Activated CD4-positive, alpha-beta T cell treated with anti-CD3 and anti-CD28 coated beads for 24 hours (primary cell): ENCODE data around the gene FPR3.
"Not testable (repeated sequence)": the region's sequence is repeated elsewhere in the genome, so short reads cannot be mapped to it uniquely, and the experiment has no call there.

ENCODE experiments used
- DNase-seq, 2 donors: peaks; one replicate each; pipeline ENCODE4 v3.0.0-alpha.2; 2020; ENCODE audit warnings: low read depth in 2 of 2

The FPR3 gene, protein sequence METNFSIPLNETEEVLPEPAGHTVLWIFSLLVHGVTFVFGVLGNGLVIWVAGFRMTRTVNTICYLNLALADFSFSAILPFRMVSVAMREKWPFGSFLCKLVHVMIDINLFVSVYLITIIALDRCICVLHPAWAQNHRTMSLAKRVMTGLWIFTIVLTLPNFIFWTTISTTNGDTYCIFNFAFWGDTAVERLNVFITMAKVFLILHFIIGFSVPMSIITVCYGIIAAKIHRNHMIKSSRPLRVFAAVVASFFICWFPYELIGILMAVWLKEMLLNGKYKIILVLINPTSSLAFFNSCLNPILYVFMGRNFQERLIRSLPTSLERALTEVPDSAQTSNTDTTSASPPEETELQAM

DNA sequence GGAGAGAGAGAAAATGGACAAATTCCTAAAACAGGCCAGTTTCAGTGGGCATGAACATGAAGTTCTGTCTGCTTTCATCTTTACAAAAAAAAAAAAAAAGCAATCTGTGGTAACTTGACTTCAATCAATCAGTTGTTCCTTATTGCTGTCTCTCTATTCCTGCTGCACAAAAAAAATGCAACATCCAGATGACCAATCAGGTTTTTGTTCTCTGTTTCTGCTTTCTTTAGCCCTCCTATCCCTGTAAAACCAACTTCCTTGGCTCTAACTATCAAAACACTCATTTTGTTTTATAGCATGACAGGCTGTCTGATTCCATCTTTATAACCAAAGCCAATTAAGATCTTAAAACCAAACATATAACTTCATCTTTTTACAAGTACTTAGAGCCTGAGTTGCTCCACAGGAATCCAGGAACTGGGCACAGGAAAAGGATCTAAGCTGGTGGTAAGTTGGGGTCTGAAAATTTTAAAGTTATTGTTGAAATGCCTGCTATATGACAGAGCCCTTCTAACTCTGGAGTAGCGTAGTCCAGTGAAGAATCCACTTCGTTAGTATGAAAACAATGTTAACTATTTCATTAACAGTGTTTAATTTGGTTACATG lies at the start of gene FPR3:
Gene FPR3, plus strand, starts transcription at position 273 of the 606 bp plus-strand sequence. CDS start 28,592 bp downstream, outside the sequence.
- no peak for DNase-seq

DNA sequence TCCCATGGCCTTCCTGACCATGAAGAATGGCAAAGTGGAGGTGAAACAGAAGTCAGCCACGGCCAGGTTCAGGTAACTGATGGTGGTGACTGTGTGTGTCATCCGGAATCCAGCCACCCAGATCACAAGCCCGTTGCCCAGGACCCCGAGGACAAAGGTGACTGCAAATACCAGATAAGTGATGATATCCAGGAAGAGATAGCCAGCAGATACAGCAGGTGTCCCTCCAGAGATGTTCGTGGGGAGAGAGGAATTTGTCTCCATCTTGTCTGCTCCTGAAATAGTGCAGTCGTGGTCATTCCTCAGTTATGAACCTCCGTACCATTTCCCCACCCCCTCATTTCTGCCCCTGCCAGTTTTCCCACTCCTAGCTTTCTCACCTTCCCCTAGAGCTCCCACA lies 48.2 kb upstream of the FPR3 start:
- no peak for DNase-seq

DNA sequence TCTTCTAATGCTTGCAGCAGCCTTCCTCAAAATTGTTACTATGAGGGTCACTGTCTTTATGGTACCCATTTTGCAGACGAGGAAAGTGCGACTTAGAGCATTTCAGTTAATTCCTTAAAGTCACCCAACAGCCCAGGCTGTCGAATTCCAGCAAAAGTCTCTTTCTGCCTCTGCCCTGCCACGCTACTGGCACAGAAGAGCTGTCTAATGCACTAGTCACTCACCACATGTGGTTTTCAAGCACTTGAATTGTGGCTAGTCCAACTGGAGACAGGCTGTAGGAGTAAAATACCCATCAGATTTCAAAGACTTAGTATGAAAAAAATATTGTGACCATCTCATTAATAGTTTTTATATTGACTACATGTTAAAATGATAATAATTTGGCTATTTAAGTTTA lies 45.0 kb upstream of the FPR3 start:
- DNase-seq = no peak

DNA sequence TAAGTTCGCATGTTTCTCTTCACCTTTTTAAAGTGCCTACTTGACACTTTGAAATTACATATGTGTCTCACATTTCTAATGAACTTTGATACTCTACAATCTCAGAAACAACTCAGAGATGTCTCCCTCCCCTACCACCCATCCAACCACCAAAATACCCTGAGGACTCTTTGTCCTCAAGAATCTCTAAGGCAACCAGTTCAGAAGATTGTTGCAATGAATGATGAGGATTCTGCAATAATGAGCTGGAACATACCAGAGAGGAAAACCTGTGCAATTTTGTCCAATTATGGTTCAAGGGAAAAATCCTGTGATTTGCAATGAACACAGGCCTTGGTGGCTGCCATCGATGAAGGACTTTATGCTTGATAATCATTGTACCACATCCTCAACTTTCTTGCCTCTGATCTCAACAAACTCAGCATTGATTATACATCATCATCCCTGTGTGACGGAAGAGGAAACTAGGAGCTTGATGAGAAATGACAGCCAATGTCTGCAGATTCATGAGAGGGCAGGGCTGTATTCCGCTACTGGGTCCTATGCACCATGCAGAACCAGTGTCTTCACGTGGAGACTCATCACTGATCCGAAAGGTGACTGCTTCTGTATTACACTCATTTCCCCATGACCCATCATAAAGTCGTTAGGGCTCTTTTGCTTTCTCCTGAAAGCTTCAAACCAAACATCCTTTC lies 44.4 kb upstream of the FPR3 start:
- no peak for DNase-seq

DNA sequence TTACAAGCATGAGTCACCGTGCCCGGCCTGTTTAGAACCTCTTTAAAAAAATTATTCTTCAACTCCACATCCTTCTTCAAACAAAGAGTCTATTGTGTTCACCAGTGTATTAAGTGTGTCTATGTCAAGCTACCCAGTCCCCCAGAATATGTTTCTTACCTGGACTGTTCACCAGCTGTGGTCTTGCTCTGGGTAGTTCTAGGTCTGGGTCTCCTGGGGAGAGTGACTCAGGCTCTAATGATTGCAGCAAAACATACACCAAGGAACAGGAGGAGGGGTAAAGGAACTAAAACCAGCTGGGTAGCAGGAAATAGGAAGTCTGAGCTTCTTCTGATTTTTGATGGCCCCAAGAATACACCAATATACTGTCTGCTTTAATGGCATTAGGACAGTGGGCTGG lies 43.3 kb upstream of the FPR3 start, which contains the start of gene FPR1:
Gene FPR1, minus strand, starts transcription at position 224 of the 400 bp plus-strand sequence. CDS start 4,884 bp downstream, outside the sequence.
- no peak for DNase-seq

DNA sequence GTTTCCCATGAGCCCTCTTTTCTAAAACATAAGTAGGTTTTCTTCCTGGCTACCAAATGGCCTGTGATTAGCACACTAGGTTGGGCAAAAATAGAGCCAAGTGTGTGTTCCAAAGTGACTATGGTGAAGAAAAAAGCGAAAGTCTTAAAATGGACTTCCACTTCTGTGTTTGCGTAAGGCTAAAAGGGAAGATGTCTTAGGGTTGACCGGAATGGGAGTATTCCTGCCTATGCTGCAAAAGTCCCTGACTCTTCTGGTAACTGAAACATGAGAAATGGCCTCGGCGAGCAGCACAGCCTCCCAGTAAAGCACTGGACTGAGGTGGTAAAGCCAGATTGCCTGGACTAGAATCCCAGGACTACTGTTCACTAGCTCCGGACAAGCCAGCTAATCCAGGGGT lies 40.8 kb upstream of the FPR3 start:
- DNase-seq = no peak

DNA sequence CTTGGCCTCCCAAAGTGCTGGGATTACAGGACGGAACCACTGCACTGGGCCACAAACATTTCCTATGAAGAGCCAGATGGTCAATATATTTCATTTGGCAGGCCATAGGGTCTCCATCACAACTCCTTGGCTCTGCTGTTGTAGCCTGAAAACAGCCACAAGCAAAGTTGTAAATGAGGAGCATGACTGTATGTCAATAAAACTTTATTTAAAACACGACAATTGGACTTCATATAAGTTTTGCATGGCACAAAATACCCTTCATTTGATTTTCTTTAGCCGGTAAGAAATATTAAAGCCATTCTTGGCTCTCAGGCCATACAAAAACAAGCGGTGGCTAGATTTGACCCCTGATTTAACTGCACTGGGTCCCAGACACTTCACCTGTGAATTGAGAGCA lies 40.2 kb upstream of the FPR3 start:
- no peak for DNase-seq

DNA sequence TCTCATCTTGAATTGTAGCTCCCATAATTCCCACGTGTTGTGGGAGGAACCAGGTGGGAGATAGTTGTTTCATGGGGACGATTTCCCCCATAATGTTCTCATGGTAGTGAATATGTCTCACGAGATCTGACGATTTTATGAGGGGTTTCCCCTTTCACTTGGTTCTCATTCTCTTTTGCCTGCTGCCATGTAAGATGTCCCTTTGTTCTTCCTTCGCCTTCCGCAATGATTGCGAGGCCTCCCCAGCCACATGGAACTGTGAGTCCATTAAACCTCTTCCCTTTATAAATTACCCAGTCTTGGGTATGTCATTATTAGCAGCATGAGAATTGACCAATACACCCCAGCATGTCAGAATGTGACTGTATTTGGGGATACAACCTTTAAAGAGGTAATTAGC lies 39.4 kb upstream of the FPR3 start:
- DNase-seq = no peak

DNA sequence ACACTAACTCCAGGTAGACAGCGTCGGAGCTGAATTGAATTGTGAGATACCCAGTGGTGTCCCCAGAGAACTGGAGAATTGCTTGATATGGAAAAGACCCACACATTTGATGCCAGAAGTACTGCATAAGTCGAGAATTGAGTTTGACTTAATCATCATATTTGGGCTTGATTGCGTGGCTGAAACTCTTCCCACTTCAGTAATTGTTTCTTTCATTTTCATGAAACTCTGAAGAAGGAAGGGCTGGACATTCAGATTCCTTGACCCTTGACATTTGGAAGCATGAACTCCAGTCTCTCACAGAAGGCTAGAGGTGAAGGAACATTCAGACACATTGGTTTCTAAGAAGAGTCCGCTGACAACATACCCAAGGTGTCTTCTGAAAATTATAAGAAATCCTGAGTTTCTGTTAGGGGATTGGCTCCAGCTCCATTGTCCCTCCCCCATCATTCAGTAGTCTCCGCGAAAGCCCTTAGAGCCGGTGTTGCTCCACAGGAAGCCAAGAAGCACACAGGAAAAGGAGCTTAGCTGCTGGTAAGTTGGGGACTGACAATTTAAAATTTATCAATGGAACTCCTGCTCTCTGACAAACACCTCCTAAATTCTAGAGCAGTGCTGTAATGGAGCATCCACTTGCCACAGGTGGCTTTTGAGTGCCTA lies 34.1 kb upstream of the FPR3 start, which contains the start of gene FPR2:
Gene FPR2, plus strand, starts transcription at position 484 of the 660 bp plus-strand sequence. CDS start 7,479 bp downstream, outside the sequence.
- DNase-seq = no peak

DNA sequence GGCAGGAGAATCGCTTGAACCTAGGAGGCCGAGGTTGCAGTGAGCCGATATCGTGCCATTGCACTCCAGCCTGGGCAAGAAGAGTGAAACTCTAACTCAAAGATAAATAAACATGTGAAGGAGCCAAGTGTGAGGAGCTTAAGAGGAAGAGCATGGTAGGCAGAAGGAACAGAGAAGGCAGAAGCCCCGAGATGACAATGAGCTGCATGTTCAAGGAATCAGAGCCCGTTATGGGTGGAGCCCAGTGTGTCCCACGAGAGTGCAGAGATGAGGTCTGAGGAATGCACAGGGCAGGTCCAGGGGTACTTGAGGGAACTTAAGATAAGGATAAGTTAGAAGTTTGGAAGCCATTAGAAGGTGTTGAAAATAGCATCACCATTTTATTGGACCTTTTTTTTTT lies 33.3 kb upstream of the FPR3 start:
- DNase-seq = no peak

DNA sequence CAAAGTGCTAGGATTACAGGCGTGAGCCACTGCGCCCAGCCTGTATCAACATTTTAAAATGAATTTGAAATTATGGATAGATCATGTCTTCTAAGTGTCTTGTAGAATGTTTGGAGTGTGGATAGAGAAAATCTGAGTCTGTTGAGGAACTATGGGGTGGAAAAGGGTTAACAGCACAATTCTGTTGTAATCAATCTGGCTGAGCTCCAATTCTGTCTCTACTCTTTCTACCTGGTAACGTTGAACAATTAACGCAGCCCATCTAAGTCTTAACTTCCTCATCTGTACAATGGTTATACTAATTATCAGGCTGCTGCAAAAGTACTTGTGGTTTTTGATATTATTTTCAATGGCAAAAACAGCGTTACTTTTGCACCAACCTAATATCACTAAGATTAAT lies 29.9 kb upstream of the FPR3 start:
- no peak for DNase-seq

DNA sequence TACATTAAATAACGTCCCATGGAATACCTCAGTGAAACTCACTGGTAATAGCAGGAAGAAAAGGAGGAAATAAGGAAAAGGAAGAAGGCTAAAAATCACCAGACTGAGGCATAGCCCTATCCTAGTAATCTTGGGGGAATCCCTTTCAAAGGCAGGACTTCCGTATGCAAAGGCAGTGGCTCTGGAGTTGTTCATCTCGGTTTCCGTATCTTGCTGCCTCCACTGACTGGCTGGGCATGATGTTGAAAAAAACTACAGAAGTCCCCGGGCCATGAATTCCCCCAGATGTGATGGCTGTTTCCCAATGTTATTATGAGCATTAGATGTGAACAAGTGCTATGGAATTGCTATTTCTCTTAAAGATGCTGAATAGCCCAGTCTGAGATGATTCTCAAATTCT lies 28.5 kb upstream of the FPR3 start:
- DNase-seq = no peak

DNA sequence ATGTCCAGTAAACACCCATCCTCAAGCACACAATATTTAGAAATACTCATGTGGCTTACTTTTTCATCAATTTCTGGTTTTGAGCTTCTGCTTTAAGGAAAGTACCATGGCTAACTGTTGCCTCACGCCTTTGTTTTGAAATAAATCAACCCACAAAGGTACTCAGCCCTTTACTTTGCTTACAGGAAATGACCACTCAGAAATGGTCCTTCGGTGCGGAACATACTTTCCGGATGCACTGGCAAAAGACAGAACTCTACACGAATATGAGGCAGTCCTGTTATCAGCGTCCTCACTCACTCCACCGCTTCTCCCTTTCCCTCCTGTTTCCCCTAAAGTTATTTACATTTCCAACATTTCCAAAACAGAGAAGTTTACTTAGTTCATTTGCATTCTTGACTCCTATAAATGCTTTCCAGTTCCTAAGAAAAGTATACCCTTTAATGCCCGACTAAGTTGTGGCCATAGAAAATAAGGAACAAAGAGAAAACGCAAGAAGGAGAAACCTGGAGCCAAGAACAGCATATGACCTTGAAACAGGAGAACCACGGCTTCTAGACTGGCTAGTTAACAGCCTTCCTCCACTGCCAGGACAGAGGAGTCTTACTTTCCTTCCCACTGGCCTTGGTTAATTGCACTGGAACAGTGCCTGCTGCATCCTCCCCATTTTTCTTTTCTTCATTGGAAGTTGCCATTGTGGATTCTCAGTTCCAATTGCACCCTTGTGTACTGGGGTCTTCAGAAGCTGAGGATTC lies 23.4 kb upstream of the FPR3 start:
- DNase-seq = no peak

DNA sequence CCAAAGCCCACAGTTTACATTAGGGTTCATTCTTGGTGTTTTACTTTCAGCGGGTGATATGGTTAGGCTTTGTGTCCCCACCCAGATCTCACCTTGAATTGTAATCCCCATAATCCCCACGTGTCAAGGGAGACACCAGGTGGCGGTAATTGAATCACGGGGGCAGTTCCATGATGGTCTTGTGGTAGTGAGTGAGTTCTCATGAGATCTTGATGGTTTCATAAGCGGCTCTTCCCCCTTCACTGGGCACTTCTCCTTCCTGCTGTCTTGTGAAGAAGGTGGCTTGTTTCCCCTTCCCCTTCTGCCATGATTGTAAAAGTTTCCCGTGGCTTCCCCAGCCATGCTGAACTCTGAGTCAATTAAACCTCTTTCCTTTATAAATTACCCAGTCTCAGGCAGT lies 22.0 kb upstream of the FPR3 start:
- DNase-seq = no peak

DNA sequence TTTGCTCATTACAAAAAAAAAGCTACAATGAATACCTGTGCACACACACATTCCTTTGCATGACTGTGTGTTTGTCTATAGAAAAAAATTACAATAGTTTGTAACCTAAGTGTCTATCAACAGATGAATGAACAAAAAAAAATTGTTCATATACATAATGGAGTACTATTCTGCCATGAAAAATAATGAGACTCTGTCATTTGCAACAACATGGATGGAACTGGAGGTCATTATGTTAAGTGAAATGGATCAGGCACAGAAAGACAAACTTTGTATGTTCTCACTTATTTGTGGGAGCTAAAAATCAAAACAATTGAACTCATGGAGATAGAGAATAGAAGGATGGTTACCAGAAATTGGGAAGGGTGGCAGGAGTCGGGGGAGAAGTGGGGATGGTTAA lies 18.4 kb upstream of the FPR3 start:
- not testable (repeated sequence) for DNase-seq

DNA sequence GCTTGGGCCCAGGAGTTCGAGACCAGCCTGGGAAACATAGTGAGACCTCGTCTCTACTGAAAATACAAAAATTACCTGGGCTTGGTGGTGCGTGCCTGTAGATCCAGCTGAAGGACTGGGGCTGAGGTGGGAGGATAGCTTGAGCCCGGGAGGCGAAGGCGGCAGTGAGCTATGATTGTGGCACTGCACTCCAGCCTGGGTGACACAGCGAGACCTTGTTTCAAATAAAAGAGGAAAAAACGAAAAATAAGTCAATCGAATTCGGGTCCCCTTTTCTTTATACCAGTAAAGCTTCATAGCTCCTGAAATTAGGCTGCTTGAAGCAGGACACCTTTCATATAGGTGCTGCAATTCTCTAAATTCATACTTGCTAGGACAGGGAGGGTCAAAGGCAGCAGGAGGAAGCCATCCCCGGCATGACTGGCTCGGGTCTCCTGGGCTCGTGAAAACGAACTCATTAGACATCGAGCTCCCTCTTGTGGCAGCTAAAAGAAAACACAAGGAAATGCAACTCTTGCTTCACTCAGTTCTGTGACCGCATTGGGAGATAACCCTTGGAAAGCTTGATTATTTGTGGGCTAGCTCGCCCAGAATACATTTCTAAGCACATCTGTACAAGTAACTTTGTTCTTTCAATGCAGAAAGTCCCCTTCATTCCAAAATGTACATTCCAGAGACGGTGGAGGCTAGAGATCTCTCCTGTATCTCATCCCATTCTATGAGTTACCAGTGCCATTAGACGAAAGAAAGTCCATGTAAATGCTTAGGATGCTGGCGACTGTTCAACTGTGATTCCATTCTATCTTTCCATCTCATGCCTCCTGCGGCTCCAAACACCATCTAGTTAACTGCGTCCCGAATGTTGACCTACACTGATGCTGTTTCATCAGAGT lies 17.1 kb upstream of the FPR3 start:
- DNase-seq = peak; percentile 13 to 31

DNA sequence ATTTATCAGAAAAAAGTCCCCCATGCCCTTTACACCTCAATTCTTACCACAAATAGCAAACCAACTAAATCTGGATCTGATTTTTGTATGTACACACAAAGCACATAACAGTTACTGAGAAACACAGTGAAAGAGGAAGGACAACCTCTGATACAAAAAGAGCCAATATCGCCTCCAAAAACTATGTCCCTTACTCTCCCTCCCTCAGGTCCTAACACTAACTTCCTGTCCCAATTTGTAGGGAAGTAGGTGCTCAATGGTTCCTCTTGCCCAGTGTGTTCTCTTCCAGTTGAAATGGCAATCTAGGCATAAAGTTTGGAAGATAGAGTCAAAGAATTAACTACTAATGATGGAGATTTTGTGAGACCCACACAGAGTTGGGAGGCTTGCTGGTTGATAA lies 15.8 kb upstream of the FPR3 start:
- no peak for DNase-seq

DNA sequence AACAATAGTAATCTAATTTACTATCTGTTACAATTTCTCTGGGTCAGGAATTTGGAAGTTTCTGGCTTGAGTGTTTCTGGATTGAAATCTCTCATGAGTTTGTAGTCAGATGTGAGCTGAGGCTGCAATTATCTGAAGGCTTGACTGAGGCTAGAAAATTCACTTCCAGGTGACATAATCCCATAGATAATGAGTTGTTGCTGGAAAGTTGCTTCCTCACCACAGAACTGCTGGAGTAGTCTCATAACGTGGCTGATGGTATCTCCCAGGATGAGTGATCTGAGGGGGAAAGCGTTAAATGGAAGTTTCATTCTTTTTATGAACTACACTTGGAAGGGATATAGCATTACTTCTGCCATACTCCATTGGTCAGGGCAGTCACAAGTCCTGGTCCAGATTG lies 15.3 kb upstream of the FPR3 start:
- DNase-seq = no peak

DNA sequence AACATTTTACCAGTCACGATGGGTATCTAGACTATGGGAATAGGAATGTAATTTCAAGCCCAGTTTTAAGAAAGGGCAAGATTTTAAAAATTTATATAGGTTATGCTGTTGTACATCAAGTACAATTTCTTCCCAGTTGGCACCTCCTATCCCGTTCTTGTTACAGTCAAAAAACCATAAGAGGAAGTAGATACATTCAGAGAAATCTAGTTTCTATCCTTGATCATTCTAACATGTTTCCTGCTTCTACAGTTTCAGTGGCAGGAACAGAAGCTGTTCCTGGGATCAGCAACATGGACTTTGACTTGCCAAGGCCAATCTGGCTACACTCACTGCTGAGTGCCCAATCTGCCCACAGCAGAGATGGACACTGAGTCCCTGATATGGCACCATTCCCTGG lies 14.7 kb upstream of the FPR3 start:
- DNase-seq = no peak

DNA sequence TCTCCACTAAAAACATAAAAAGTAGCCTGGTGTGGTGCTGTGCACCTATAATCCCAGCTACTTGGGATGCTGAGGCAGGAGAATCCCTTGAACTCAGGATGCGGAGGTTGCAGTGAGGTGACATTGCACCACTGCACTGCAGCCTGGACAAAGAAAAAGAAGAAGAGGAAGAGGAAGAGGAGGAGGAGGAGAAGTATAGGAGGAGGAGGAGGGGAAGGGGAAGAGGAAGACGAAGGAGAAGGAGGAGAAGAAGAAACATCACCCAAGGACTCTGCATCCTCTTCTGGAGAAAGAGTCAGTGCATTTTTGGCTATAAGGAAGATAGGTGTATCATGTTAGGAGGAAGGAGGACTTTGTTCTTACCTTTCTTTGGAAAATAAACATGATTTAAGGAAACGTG lies 13.0 kb upstream of the FPR3 start:
- no peak for DNase-seq

DNA sequence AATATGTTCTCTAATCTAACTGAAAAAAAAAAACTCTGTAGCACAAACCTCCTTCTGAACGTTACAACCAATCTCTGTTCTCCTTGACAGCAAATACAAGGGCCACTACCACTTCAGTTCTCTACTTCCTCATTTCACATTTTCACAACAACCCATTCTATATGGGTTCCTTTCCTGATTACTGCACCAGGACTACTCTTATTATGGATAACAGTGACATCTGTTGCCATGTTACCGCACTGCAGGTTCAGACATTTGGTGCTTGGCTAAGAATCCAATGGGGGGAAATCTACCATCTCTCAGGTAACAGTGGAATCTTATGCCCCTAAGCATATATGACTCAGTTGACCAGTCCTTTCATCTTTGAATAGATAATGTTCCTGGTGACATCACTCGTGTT lies 11.6 kb upstream of the FPR3 start:
- no peak for DNase-seq
